Liver (tissue), 3 donors: Measurements from ENCODE around the gene ULK4.
"Not testable (repeated sequence)": the region's sequence is repeated elsewhere in the genome, so short reads cannot be mapped to it uniquely, and the experiment has no call there.

Experiments
- CTCF ChIP-seq: fragments of 150-350 bp; IDR thresholded peaks from 2 replicates; pipeline ENCODE4 v1.5.1; 2017; ENCODE audit warnings: improper control_type of control experiment, low read depth, low read length; ENCODE audit not compliant: missing input control
- EGR1 ChIP-seq, 2 donors: IDR thresholded peaks; 2 replicates each; pipeline ENCODE4 v1.6.1; 2016 to 2018; ENCODE audit warnings: antibody characterized with exemption in 2 of 2, low read depth in 2 of 2
- YY1 ChIP-seq: IDR thresholded peaks from 2 replicates; pipeline ENCODE4 v1.6.1; 2016; ENCODE audit warnings: antibody characterized with exemption, mild to moderate bottlenecking
- donor health status: healthy.
- donor health status: healthy.

- not testable (repeated sequence) for TF ChIP-seq CTCF; YY1; EGR1 (IDR thresholded peaks at IDR 0.05; ENCODE audit: low read depth in 2 of 2)
Observed at GRCh38 chr3:41556245-41556644, 405.7 kb downstream of the ULK4 start.
